Duodenal mucosa (tissue), 2 donors: ENCODE results near the gene IKBKE.

Experiments used
- H3K27ac ChIP-seq: one replicate; pipeline ENCODE4 v1.7.0; 2013; ENCODE audit warnings: low read depth, low read length
- H3K27me3 ChIP-seq, 2 donors: one replicate each; pipeline ENCODE4 v1.7.0; 2013; ENCODE audit warnings: low read length in 2 of 2, control low read depth in 1 of 2; ENCODE audit not compliant: insufficient read depth in 2 of 2, control insufficient read depth in 1 of 2
- H3K36me3 ChIP-seq, 2 donors: one replicate each; pipeline ENCODE4 v1.7.0; 2013; ENCODE audit warnings: low read length in 2 of 2, control low read depth in 1 of 2; ENCODE audit not compliant: insufficient read depth in 2 of 2, control insufficient read depth in 1 of 2
- H3K4me1 ChIP-seq, 2 donors: one replicate each; pipeline ENCODE4 v1.7.0; 2013; ENCODE audit warnings: low read length in 2 of 2, control low read depth in 1 of 2; ENCODE audit not compliant: insufficient read depth in 2 of 2, control insufficient read depth in 1 of 2
- H3K4me3 ChIP-seq, 2 donors: one replicate each; pipeline ENCODE4 v1.7.0; 2013; ENCODE audit warnings: low read length in 2 of 2, low read depth in 1 of 2
- H3K9ac ChIP-seq, 2 donors: one replicate each; pipeline ENCODE4 v1.7.0; 2013; ENCODE audit warnings: low read length in 2 of 2, low read depth in 1 of 2
- H3K9me3 ChIP-seq, 2 donors: one replicate each; pipeline ENCODE4 v1.7.0; 2013; ENCODE audit warnings: low read length in 2 of 2, control low read depth in 1 of 2; ENCODE audit not compliant: control insufficient read depth in 1 of 2

IKBKE gene

GRCh38 chr1:206509612-206510257 lies 39.5 kb downstream of the IKBKE start:
- Histone ChIP-seq H3K27me3 (peaks cover 8 to 9% of the 10 kb centered on the region in 2 donors), H3K27ac (no peak overlapping the region)

GRCh38 chr1:206510371-206510770 lies 40.1 kb downstream of the IKBKE start:
- Histone ChIP-seq H3K4me3 (no peak overlapping the region), H3K4me1 (peaks cover 26 to 33% of the 10 kb centered on the region in 2 donors), H3K27me3 (peaks cover 8 to 9% of the 10 kb centered on the region in 2 donors), H3K9ac (no peak overlapping the region), H3K9me3 (no peaks in the 10 kb centered on the region), H3K36me3 (no peaks in the 10 kb centered on the region), H3K27ac (no peak overlapping the region)

More at GRCh38 chr1:206509612-206510257, 39.5 kb downstream of the IKBKE start:
- Histone ChIP-seq H3K9ac (no peak overlapping the region), H3K4me1 (peaks cover 26 to 37% of the 10 kb centered on the region in 2 donors), H3K9me3 (no peaks in the 10 kb centered on the region), H3K4me3 (no peak overlapping the region), H3K36me3 (no peaks in the 10 kb centered on the region)

GRCh38 chr1:206511362-206512057 lies 41.2 kb downstream of the IKBKE start:
- Histone ChIP-seq H3K27ac (no peak overlapping the region), H3K4me1 (peaks cover 25 to 26% of the 10 kb centered on the region in 2 donors), H3K36me3 (no peaks in the 10 kb centered on the region), H3K9ac (no peak overlapping the region), H3K4me3 (no peak overlapping the region), H3K27me3 (peaks cover 6 to 9% of the 10 kb centered on the region in 2 donors), H3K9me3 (no peaks in the 10 kb centered on the region)

- Histone ChIP-seq H3K4me1 (peaks cover 18 to 26% of the 10 kb centered on the region in 2 donors), H3K9me3 (no peaks in the 10 kb centered on the region), H3K27ac (no peak overlapping the region), H3K27me3 (peaks cover 5 to 9% of the 10 kb centered on the region in 2 donors), H3K4me3 (no peak overlapping the region), H3K9ac (no peak overlapping the region), H3K36me3 (no peaks in the 10 kb centered on the region)
These were observed 42.0 kb downstream of the IKBKE start for GRCh38 chr1:206512058-206512850.

GRCh38 chr1:206512851-206513180 lies 42.5 kb downstream of the IKBKE start:
- H3K4me1 ChIP-seq: peaks cover 17 to 26% of the 10 kb centered on the region in 2 donors
- peaks cover 5 to 9% of the 10 kb centered on the region in 2 donors for H3K27me3 ChIP-seq
- H3K4me3 ChIP-seq: no peak overlapping the region
- H3K9ac ChIP-seq: no peak overlapping the region
- H3K27ac ChIP-seq: no peak overlapping the region
- no peaks in the 10 kb centered on the region for H3K9me3 ChIP-seq
- H3K36me3 ChIP-seq: no peaks in the 10 kb centered on the region

GRCh38 chr1:206513312-206514111 lies 43.2 kb downstream of the IKBKE start:
- Histone ChIP-seq H3K27ac (no peak overlapping the region), H3K4me1 (peaks cover 10 to 19% of the 10 kb centered on the region in 2 donors), H3K36me3 (no peaks in the 10 kb centered on the region), H3K9ac (no peak overlapping the region), H3K9me3 (no peaks in the 10 kb centered on the region), H3K4me3 (no peak overlapping the region), H3K27me3 (peaks cover 1 to 2% of the 10 kb centered on the region in 2 donors)

- Histone ChIP-seq H3K36me3 (no peaks in the 10 kb centered on the region), H3K27ac (no peak overlapping the region), H3K4me3 (no peak overlapping the region), H3K4me1 (peaks cover 5 to 17% of the 10 kb centered on the region in 2 donors), H3K27me3 (no peaks in the 10 kb centered on the region), H3K9me3 (no peaks in the 10 kb centered on the region), H3K9ac (no peak overlapping the region)
These were observed 44.6 kb downstream of the IKBKE start for GRCh38 chr1:206514813-206515387.

- H3K36me3 ChIP-seq: no peaks in the 10 kb centered on the region
- H3K9ac ChIP-seq: no peak overlapping the region
- H3K27ac ChIP-seq: no peak overlapping the region
- no peak overlapping the region for H3K4me3 ChIP-seq
- H3K9me3 ChIP-seq: no peaks in the 10 kb centered on the region
- H3K27me3 ChIP-seq: no peaks in the 10 kb centered on the region
- peaks cover 5 to 15% of the 10 kb centered on the region in 2 donors for H3K4me1 ChIP-seq
These were observed 46.4 kb downstream of the IKBKE start for GRCh38 chr1:206516728-206516990.

GRCh38 chr1:206517784-206518183 lies 47.5 kb downstream of the IKBKE start:
- Histone ChIP-seq H3K27ac (no peak overlapping the region), H3K27me3 (no peaks in the 10 kb centered on the region), H3K4me1 (peaks cover 5% of the 10 kb centered on the region in 2 donors), H3K4me3 (no peak overlapping the region), H3K36me3 (no peaks in the 10 kb centered on the region), H3K9me3 (no peaks in the 10 kb centered on the region), H3K9ac (no peak overlapping the region)
